Memory B cell (primary cell): ENCODE results near the gene TGM2.
"Not testable (repeated sequence)": the region's sequence is repeated elsewhere in the genome, so short reads cannot be mapped to it uniquely, and the experiment has no call there.

Experiments used
- ATAC-seq: fragments of 150-1000 bp; cut with Tn5 transposase; 2 replicates; pipeline ENCODE4 v1.10.0; 2021; ENCODE audit warnings: low read depth, mild to moderate bottlenecking, moderate library complexity
- DNase-seq, 2 donors: peaks; one replicate each; pipeline ENCODE4 v3.0.0; 2022; ENCODE audit warnings: low spot score in 2 of 2
- H3K27ac Mint-ChIP-seq: one replicate; pipeline ENCODE4 v1.8.0; 2022; ENCODE audit warnings: mild to moderate bottlenecking, moderate library complexity, mixed read lengths
- H3K27me3 Mint-ChIP-seq: one replicate; pipeline ENCODE4 v1.8.0; 2022; ENCODE audit warnings: mixed read lengths
- H3K36me3 Mint-ChIP-seq: one replicate; pipeline ENCODE4 v1.8.0; 2022; ENCODE audit warnings: mild to moderate bottlenecking, mixed read lengths
- H3K4me1 Mint-ChIP-seq: one replicate; pipeline ENCODE4 v1.8.0; 2022; ENCODE audit warnings: mixed read lengths
- H3K4me3 Mint-ChIP-seq: one replicate; pipeline ENCODE4 v1.8.0; 2022; ENCODE audit warnings: mild to moderate bottlenecking, moderate library complexity, mixed read lengths
- H3K9me3 Mint-ChIP-seq: one replicate; pipeline ENCODE4 v1.8.0; 2022; ENCODE audit warnings: mixed read lengths

Gene TGM2

DNA sequence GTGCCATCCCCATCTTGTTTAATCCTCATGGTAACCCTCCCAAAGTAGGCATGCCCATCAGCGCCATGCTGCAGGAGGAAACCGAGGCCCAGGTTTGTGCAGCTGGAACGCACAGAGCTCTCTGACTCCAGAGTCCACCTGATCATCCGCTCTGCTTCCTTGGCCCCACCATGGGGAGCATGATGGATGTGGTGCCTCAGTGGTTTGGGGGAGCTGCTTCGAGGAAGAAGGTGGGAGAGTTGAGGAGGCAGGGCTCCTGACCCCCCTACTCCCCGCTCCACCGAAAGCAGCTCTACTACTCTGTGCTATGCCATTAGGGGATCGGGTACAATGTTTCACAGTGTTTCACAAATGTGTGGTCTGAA is 52.2 kb downstream of the TGM2 start:
- Mint-ChIP-seq H3K4me3 (no peak overlapping the region), H3K9me3 (peaks cover 1% of the 10 kb centered on the region), H3K27me3 (no peaks in the 10 kb centered on the region), H3K36me3 (peaks cover 2% of the 10 kb centered on the region), H3K27ac (no peak overlapping the region), H3K4me1 (peaks cover 15% of the 10 kb centered on the region)
- ATAC-seq (no peak), DNase-seq (no peak)

DNA sequence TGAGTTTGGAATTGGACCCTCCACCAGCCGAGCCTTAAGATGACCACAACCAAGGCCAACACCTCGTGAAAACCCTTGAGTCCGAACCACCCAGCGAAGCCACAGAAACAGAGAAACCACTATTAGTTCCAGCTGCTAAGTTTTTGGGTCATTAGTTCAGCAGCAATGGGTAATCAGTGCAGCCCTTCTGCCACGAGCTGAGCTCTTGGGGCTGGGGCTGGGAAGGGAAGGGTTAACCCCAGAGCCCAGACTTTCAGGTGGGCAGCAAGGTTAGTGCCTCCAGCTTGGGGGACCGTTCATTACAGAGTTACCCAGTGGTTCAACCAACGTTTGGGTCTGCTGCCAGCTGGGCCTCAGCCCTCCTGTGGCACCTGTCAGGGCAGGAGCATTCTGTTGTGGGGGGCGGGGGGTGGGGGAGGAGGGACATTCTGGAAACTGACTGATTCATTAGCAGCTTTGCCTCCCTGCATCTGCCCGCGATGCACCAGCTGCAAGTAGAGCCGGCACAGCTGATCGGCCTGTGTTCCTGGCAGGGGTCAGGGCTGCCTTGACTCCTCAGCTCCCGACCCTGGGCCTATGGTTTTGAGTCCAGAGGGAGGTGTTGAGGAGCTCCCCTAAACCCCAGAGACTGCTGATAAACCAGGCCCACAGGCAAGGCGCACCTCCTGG is 52.7 kb downstream of the TGM2 start:
- Mint-ChIP-seq H3K4me3 (no peak overlapping the region), H3K9me3 (peaks cover 1% of the 10 kb centered on the region), H3K36me3 (peaks cover 2% of the 10 kb centered on the region), H3K27me3 (no peaks in the 10 kb centered on the region), H3K27ac (peak overlapping the region; percentile 7), H3K4me1 (peaks cover 14% of the 10 kb centered on the region)
- DNase-seq (no peak), ATAC-seq (no peak)

DNA sequence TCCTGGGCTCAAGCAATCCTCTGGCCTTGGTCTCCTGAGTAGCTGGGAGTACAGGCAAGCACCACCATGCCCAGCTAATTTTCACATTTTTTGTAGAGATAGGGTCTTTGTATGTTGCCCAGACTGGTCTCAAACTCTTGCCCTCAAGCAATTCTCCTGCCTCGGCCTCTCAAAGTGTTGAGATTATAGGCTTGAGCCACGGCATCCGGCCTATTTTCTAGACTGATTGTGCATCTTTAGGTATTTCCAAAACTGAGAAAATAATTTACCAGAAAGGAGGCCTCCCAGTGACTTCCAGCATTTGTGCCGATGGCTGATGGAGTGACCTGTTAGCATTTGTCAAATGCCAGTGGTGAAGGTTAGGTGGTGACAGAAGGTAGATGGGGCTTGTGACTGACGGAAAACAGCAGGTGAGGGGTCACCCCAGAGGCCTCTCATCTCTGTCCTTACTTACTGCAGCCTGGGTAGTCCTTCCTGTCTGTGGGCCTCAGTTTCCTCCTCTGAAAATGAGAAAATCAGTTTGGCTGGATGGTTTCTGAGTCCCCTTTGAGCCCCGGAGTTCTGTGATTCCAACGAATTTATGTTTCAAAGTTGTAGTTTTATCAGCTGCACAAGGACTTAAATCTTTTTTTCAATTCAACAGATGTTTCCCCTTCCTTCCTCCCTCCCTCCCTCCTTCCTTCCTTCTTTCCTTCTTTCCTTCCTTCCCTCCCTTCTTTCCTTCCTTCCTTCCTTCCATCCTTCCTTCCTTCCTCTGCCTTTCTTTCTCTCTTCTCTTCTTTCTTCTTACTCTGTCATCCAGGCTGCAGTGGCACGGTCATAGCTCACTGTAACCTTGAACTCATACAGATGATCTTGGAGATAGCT is 53.5 kb downstream of the TGM2 start:
- Mint-ChIP-seq H3K27me3 (no peaks in the 10 kb centered on the region), H3K36me3 (peaks cover 2% of the 10 kb centered on the region), H3K4me3 (no peak overlapping the region), H3K4me1 (peaks cover 13% of the 10 kb centered on the region), H3K9me3 (peaks cover 1% of the 10 kb centered on the region), H3K27ac (peak overlapping the region; percentile 7)
- ATAC-seq = no peak
- no peak for DNase-seq

DNA sequence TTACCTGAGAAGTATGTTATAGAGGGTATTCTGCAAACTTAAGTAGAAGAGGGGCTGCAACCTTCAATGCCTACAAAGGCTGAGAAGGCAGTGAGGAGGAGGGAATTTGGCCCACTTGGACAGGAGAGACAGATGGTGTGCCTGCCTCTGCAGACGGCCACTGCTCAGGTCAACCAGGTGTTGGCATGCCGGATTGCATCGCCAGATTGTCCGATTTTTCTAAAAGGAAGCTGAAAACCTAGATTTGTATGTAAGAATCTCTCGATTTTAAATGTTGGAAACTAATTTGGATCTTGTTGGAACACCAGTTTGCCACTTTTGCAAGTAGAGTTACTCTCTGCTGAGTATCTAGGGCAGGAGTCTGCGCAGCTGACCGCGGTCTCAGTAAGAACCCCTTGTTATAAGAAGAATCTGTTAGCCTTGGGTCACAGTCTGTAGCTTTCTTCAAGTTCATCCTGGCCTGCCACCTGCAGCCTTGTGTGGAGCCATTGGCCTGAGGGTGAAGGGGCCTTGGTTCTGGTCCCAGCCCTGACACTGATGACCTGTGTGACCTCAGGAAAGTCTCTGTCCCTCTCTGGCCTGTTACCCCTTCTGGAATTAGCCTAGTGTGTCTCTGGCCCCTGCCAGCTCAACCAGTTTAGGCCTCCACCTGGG is 54.4 kb downstream of the TGM2 start:
- peaks cover 11% of the 10 kb centered on the region for H3K4me1 Mint-ChIP-seq
- no peak for DNase-seq
- no peaks in the 10 kb centered on the region for H3K27me3 Mint-ChIP-seq
- peaks cover 1% of the 10 kb centered on the region for H3K9me3 Mint-ChIP-seq
- H3K27ac Mint-ChIP-seq = no peak overlapping the region
- H3K36me3 Mint-ChIP-seq = peaks cover 2% of the 10 kb centered on the region
- no peak overlapping the region for H3K4me3 Mint-ChIP-seq
- no peak for ATAC-seq

DNA sequence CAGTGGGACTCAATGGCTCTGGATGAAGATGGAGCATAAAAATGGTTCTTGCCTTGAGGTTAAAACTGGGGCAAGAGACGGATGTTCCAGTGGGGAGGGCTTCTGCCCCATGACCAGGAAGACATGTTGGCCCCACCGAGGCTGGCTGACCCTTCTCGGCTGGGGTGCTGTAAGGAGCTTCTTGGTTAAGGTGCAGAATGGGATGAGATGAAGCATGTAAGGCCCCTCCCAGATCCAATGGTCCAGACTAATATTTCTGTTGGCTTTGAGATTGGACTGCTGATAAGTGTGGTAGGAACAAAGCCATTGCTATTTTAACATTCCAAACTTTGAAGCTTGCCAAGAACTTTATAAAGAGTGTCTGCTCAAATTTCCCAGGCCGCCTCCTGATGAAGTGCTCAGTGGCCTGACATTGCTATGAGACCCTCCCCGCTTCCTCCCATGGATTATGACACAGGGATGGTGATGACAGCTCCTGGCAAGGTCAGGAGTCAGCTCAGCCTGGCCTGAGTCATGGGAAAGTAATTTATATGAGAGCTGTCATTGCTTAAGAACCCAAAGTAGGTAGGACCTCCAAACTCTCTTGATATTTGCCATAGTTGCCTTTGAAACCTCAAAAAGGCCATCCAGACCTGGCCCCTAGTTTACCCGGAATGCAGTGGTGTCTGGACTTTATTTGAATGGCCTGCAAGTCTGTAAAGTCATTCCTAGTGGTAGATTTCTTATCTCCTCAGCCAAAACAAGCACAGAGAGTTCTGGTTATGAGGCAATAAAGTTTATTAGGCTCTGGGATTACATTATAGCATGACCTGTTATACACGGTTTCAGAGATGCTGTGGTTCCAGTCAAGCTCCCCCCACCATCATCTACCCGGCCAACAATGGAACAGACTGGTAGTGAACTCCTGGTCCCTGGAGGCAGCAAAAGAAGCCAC is 55.2 kb downstream of the TGM2 start:
- Mint-ChIP-seq H3K36me3 (peaks cover 2% of the 10 kb centered on the region), H3K4me1 (peaks cover 8% of the 10 kb centered on the region), H3K27me3 (no peaks in the 10 kb centered on the region), H3K9me3 (peaks cover 1% of the 10 kb centered on the region), H3K4me3 (no peak overlapping the region), H3K27ac (no peak overlapping the region)
- no peak for ATAC-seq
- no peak for DNase-seq

DNA sequence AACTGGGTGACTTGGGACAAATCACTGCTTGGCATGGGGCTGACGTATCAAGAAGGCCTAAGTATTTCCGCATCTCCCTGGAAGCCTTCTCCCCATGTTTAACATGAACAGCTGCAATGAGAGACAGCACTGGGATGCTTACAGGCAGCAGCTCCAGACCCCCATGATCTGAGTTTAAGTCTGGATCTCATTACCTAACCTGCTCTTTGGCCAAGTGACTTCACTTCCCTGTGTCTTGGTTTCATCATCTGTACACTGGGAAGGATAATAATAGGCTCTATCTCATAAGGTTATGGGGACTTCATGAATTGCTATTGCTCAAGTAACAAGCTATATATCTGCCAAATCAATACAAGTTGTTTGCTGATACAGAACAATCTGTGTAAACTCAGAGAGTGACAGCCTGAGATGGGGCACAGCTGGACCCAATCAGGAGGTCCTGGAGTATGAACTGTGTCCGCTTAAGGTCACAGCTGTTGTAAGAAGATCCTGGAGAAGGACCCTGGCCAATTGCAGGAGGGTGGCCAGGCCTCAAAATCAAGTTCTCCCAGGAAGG is 56.0 kb downstream of the TGM2 start:
- ATAC-seq (no peak), DNase-seq (no peak)
- peaks cover 1% of the 10 kb centered on the region for H3K9me3 Mint-ChIP-seq
- peaks cover 2% of the 10 kb centered on the region for H3K36me3 Mint-ChIP-seq
- peaks cover 8% of the 10 kb centered on the region for H3K4me1 Mint-ChIP-seq
- no peak overlapping the region for H3K27ac Mint-ChIP-seq
- no peaks in the 10 kb centered on the region for H3K27me3 Mint-ChIP-seq
- no peak overlapping the region for H3K4me3 Mint-ChIP-seq

DNA sequence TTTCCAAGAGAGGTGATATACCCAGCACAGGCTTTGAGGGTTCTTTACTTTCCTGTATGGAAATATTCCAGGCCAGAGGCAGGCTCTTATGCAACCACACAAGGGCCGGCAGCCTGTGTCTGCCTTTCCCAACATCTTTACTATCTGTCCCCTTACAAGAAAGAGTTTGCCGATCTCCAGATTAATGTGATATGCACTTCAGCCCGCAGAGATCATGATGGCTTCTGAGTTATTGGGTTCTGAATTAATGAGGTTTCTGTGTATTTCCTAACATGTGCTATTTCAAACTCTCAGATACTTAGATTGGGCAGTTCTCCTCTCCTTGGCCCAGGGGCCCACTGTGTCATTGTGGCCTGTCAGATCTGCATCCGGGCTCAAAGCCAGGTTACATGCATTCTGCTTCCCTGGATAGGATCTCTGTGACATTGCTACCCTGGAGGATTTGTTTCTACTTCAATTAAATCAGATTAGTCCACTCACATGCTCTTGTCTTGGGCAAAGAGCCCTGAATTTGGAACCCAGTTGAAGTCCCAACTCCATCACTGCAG is 56.6 kb downstream of the TGM2 start:
- H3K27me3 Mint-ChIP-seq = no peaks in the 10 kb centered on the region
- no peak for DNase-seq
- no peak overlapping the region for H3K4me3 Mint-ChIP-seq
- peaks cover 6% of the 10 kb centered on the region for H3K4me1 Mint-ChIP-seq
- peaks cover 1% of the 10 kb centered on the region for H3K9me3 Mint-ChIP-seq
- H3K27ac Mint-ChIP-seq = no peak overlapping the region
- H3K36me3 Mint-ChIP-seq = peaks cover 2% of the 10 kb centered on the region
- no peak for ATAC-seq

DNA sequence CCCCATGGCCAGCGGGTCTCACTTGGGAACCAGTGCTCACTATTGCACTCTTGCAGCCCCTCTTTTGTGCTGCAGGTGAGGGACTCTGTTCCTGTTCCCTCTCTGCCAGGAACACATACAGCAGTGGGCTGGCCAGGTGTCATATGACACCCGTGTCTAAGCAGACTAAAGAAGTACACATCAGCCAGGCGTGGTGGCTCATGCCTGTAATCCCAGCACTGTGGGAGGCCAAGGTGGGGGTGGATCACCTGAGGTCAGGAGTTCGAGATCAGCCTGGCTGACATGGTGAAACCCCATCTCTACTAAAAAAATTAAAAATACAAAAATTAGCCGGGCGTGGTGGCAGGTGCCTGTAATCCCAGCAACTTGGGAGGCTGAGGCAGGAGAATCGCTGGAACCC is 57.2 kb downstream of the TGM2 start:
- H3K27me3 Mint-ChIP-seq, H3K9me3 Mint-ChIP-seq, H3K4me1 Mint-ChIP-seq, ATAC-seq, H3K36me3 Mint-ChIP-seq, DNase-seq, H3K27ac Mint-ChIP-seq, H3K4me3 Mint-ChIP-seq: not testable (repeated sequence)

DNA sequence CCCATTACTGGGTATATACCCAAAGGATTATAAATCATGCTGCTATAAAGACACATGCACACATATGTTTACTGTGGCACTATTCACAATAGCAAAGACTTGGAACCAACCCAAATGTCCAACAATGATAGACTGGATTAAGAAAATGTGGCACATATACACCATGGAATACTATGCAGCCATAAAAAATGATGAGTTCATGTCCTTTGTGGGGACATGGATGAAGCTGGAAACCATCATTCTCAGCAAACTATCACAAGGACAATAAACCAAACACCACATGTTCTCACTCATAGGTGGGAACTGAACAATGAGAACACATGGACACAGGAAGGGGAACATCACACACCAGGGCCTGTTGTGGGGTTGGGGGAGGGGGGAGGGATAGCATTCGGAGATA is 57.7 kb downstream of the TGM2 start:
- not testable (repeated sequence) for ATAC-seq, H3K4me3 Mint-ChIP-seq, H3K36me3 Mint-ChIP-seq, H3K27ac Mint-ChIP-seq, H3K9me3 Mint-ChIP-seq, H3K27me3 Mint-ChIP-seq, DNase-seq, H3K4me1 Mint-ChIP-seq

DNA sequence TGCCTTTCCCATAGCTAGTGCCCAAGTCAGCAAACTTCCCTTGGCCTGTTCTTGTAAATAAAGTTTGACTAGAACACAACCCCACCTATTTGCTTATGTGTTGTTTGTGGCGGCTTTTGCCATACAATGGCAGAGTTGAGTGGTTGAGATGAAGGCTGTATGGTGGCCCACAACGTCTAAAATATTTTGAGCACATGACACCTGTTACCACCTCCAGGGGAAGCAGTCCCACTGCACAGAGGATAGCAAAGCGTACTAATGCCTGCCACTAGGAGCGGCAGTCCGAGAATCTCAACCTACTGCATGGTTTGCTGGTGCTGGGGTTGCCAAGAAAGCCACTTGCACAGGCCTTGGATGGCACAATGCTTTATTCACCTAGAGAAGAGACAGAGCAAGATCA is 58.6 kb downstream of the TGM2 start:
- Mint-ChIP-seq H3K9me3 (no peaks in the 10 kb centered on the region), H3K36me3 (no peaks in the 10 kb centered on the region), H3K4me1 (no peaks in the 10 kb centered on the region), H3K27me3 (no peaks in the 10 kb centered on the region), H3K27ac (no peak overlapping the region), H3K4me3 (no peak overlapping the region)
- DNase-seq (no peak), ATAC-seq (no peak)

DNA sequence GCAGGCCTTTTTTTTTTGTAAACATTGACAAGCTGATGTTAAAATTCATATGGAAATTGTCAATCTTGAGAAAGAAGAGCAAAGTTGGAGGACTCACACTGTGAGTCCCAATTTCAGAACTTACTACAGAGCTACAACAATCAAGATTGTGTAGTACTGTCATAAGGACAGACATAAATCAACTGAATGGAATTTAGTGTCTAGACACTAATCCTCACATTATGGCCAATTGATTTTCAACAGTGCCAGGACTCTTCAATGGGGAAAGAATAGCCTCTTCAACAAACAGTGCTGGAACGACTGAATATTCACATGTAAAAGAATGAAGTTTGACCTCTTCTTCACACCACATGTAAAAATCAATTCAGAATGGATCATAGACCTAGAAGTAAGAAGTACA is 60.8 kb downstream of the TGM2 start:
- ATAC-seq (no peak), DNase-seq (no peak)
- Mint-ChIP-seq H3K9me3 (peaks cover 6% of the 10 kb centered on the region), H3K27ac (no peak overlapping the region), H3K36me3 (peaks cover 5% of the 10 kb centered on the region), H3K4me1 (no peaks in the 10 kb centered on the region), H3K4me3 (no peak overlapping the region), H3K27me3 (no peaks in the 10 kb centered on the region)

DNA sequence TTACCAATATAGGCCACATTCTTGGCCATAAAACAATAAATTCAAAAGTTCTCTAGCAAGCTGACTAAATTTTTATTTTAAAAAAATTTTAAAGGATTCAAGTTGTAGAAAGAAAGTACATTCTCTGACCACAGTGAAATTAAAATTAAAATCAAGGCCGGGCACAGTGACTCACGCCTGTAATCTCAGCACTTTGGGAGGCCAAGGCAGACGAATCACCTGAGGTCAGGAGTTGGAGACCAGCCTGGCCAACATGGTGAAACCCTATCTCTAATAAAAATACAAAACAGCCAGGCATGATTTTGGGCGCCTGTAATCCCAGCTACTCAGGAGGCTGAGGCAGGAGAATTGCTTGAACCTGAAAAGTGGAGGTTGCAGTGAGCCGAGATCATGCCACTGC is 62.9 kb downstream of the TGM2 start:
- ATAC-seq, DNase-seq, H3K9me3 Mint-ChIP-seq: not testable (repeated sequence)

DNA sequence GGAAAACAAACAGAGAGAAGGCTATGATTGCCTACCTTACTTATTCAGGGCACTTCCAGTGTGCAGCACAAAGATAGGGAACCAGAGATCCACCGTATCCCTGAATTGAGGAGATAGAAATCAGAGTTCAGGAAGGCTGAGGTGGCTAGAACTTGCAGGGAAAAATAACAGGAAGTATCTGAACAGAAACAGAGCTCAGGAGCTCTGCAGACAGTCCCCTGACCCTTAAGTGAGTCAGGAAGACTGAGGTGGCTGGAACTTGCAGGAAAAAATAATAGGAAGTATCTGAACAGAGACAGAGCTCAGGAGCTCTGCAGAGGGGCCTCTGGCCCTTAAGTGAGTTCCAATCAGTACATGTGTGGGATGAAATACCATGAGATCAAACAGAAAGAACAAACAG is 66.1 kb downstream of the TGM2 start:
- no peak overlapping the region for H3K4me3 Mint-ChIP-seq
- ATAC-seq = no peak
- H3K27me3 Mint-ChIP-seq = no peaks in the 10 kb centered on the region
- H3K4me1 Mint-ChIP-seq = peaks cover 25% of the 10 kb centered on the region
- peak overlapping the region; percentile 5 for H3K27ac Mint-ChIP-seq
- no peak for DNase-seq
- peaks cover 6% of the 10 kb centered on the region for H3K9me3 Mint-ChIP-seq
- H3K36me3 Mint-ChIP-seq = peaks cover 5% of the 10 kb centered on the region

More for the DNA sequence above, 62.9 kb downstream of the TGM2 start:
- not testable (repeated sequence) for H3K36me3 Mint-ChIP-seq, H3K4me3 Mint-ChIP-seq, H3K27ac Mint-ChIP-seq, H3K4me1 Mint-ChIP-seq, H3K27me3 Mint-ChIP-seq
